ENCODE measurements around the gene SETDB1.
A peak's percentile ranks its signal among the peaks of the same experiment; 100 is the strongest.
"Not testable (repeated sequence)": the region's sequence is repeated elsewhere in the genome, so short reads cannot be mapped to it uniquely, and the experiment has no call there.

The SETDB1 gene
- 75.5 to 124 (median 90.5) reads per million in 4 experiments for total RNA-seq

- peak; percentile 84 for DNase-seq
Observed at GRCh38 chr1:150926097-150926741, at the start of gene SETDB1. Gene SETDB1 (plus strand): TSS chr1:150926363. CDS start chr1:150927715, 1,352 bp downstream.

GRCh38 chr1:150878931-150879330 lies 47.2 kb upstream of the SETDB1 start:
- DNase-seq = not testable (repeated sequence)

- no peak for DNase-seq
Observed at GRCh38 chr1:150881331-150882070, 44.7 kb upstream of the SETDB1 start.

GRCh38 chr1:150883121-150883520 lies 43.0 kb upstream of the SETDB1 start:
- not testable (repeated sequence) for DNase-seq

- DNase-seq = no peak
Observed at GRCh38 chr1:150887018-150887417, 39.1 kb upstream of the SETDB1 start, which contains the start of gene CTXND2. Gene CTXND2 (plus strand): TSS chr1:150887136. CDS start chr1:150912315, 25,179 bp downstream.

GRCh38 chr1:150888727-150889126 lies 37.4 kb upstream of the SETDB1 start:
- DNase-seq = no peak

GRCh38 chr1:150890033-150890416 lies 36.1 kb upstream of the SETDB1 start:
- DNase-seq = no peak

- no peak for DNase-seq
Observed at GRCh38 chr1:150893336-150893913, 32.7 kb upstream of the SETDB1 start.

- DNase-seq = no peak
Observed at GRCh38 chr1:150895618-150896017, 30.5 kb upstream of the SETDB1 start.

GRCh38 chr1:150899795-150900194 lies 26.4 kb upstream of the SETDB1 start:
- not testable (repeated sequence) for DNase-seq

GRCh38 chr1:150902346-150902745 lies 23.8 kb upstream of the SETDB1 start:
- no peak for DNase-seq

- no peak for DNase-seq
Observed at GRCh38 chr1:150902751-150903150, 23.4 kb upstream of the SETDB1 start.

- no peak for DNase-seq
Observed at GRCh38 chr1:150905301-150905700, 20.9 kb upstream of the SETDB1 start.

GRCh38 chr1:150906329-150906728 lies 19.8 kb upstream of the SETDB1 start:
- DNase-seq = no peak

- no peak for DNase-seq
Observed at GRCh38 chr1:150906813-150907212, 19.4 kb upstream of the SETDB1 start.

GRCh38 chr1:150909585-150910180 lies 16.5 kb upstream of the SETDB1 start:
- no peak for DNase-seq

- no peak for DNase-seq
Observed at GRCh38 chr1:150912623-150913022, 13.5 kb upstream of the SETDB1 start.

- no peak for DNase-seq
Observed at GRCh38 chr1:150917387-150917786, 8.8 kb upstream of the SETDB1 start.

- DNase-seq = peak; percentile 39
Observed at GRCh38 chr1:150922519-150922975, 3.6 kb upstream of the SETDB1 start.

GRCh38 chr1:150925080-150925479 lies 1.1 kb upstream of the SETDB1 start:
- DNase-seq = no peak

GRCh38 chr1:150927624-150928023 lies 1.5 kb downstream of the SETDB1 start:
- DNase-seq = no peak

GRCh38 chr1:150928286-150928685 lies 2.1 kb downstream of the SETDB1 start:
- no peak for DNase-seq

GRCh38 chr1:150928775-150929174 lies 2.6 kb downstream of the SETDB1 start:
- DNase-seq = not testable (repeated sequence)
